Spleen (tissue), 7 donors: ENCODE results near the gene B4GALNT4.

Source experiments
- POLR2A ChIP-seq, 3 donors: fragments of 450-650 bp; IDR thresholded peaks; one replicate each; pipeline ENCODE4 v1.5.1; 2017; ENCODE audit warnings: antibody characterized with exemption in 3 of 3, mild to moderate bottlenecking in 1 of 3
- POLR2AphosphoS5 ChIP-seq, 3 donors: sonication (generic); formaldehyde crosslinking; IDR thresholded peaks; one replicate each; pipeline ENCODE4 v1.5.1; 2017; ENCODE audit warnings: antibody characterized with exemption in 3 of 3
- TF ChIP-seq, protein P1 (sequence below), 11 experiments: fragments of 200-600 bp in 7 of 11; fragments of 450-650 bp in 4 of 11; sonication (generic) in 4 of 11; IDR thresholded peaks in 8 of 11; conservative IDR thresholded peaks in 3 of 11; 1 replicate in 7 of 11; 2 replicates in 4 of 11; pipeline versions ENCODE4 v1.4.0 to v1.8.0; 2016 to 2021; ENCODE audit warnings: antibody characterized with exemption in 11 of 11, inconsistent platforms in 4 of 11, mild to moderate bottlenecking in 1 of 11
- donor health status: DM: no; HTN: no; CAD: no; lungs with moderate emphysema.
- donor health status: DM: no; HTN: no; CAD: no.
- donor health status: DM: no; HTN: no; CAD: no.

DNA sequence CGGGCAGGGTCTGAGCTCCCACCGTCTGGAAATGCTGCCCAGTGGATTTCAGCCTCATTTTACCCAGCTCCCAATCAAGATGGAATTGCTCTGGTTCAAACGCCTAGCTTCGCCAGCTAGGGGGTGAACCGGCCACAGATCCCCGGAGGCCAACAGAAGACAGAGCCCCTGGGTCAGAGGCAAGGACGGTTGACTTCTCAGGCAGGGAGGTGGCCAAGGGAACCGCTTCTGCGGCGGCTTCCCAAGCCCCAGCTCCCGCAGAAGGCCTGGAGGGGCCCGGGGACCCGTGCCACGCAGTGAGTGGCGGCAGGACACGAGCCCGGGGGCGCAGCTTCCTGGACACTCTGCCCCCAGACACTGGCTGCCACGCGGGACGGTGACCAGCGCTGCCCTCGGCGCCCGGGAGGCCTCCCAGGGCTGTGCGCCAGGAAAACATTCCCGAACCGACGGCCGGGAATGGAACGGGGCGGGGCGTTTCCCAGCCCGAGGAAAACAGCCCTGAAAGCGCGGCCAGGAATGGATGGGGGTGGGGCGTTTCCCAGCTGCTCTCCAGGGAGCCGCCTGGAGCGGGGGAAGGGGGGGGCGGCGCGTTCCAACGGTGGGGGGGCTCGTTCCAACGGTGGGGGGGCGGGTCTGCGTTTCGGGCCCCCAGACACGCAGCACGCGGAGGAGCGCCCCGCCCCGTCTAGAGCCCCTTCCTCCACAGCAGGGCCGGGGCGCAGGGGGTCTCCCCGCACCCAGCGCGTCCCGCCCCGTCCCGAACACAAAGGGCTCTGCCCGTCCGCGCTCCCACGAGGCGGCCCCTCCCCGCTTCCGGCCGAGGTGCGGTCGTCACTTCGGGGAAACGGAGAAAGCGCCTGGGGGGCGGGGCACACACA is 13.5 kb upstream of the B4GALNT4 start:
- TF ChIP-seq, protein P1, sequence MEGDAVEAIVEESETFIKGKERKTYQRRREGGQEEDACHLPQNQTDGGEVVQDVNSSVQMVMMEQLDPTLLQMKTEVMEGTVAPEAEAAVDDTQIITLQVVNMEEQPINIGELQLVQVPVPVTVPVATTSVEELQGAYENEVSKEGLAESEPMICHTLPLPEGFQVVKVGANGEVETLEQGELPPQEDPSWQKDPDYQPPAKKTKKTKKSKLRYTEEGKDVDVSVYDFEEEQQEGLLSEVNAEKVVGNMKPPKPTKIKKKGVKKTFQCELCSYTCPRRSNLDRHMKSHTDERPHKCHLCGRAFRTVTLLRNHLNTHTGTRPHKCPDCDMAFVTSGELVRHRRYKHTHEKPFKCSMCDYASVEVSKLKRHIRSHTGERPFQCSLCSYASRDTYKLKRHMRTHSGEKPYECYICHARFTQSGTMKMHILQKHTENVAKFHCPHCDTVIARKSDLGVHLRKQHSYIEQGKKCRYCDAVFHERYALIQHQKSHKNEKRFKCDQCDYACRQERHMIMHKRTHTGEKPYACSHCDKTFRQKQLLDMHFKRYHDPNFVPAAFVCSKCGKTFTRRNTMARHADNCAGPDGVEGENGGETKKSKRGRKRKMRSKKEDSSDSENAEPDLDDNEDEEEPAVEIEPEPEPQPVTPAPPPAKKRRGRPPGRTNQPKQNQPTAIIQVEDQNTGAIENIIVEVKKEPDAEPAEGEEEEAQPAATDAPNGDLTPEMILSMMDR (IDR thresholded peaks at IDR 0.05 in 8 of 11, conservative IDR thresholded peaks at IDR 0.05 in 3 of 11): peak in 2 of 11 experiments; percentile 4 to 19
- TF ChIP-seq POLR2AphosphoS5 (IDR thresholded peaks at IDR 0.05): peak; percentile 91 to 96 (median 94)
- peak in 2 of 3 donors; percentile 65 to 79 for TF ChIP-seq POLR2A (IDR thresholded peaks at IDR 0.05)
